NCI-H1436 (cell line): ENCODE data around the gene FRMPD4.

Experiments
- DNase-seq: peaks from one replicate; lab custom pipeline; 2025; lab: John Stamatoyannopoulos, UW

The FRMPD4 gene

DNA sequence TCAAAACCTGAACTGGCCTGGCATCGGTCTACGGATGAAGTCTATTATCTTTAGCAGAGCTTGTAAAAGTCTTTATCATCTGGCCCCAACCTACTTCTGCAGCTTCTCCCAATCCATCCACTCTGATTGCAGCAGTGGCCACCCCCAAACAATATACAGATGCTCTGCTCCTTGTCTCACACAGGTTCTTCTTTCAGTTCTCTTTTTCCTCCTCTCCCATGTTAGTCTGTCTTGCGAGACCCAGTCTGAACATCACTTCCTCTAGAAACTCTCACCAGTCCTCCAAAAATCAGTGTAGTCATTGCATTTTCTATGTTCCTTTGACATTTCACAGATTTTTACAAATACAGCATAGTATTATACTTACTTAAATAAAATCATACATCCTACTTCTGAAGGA is 163.0 kb downstream of the FRMPD4 start:
- no peak for DNase-seq

DNA sequence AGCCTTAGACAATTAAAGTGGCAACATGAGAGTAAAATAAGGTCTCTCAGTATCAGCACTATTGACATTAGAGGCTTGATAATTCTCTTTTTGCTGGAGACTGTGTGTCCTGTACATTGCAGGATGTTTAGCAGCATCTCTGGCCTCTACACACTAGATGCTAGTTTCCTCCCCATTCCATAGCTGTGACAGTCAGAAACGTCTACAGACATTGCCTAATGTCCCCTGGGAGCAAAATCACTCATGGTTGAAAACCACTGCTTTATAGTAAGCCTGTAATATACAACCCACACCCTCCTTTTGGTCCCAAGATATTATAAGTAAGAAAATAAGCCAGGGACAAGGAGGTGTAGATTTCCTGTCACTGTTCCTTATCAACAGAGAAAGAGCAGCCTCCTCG is 166.0 kb downstream of the FRMPD4 start:
- DNase-seq, result no peak

DNA sequence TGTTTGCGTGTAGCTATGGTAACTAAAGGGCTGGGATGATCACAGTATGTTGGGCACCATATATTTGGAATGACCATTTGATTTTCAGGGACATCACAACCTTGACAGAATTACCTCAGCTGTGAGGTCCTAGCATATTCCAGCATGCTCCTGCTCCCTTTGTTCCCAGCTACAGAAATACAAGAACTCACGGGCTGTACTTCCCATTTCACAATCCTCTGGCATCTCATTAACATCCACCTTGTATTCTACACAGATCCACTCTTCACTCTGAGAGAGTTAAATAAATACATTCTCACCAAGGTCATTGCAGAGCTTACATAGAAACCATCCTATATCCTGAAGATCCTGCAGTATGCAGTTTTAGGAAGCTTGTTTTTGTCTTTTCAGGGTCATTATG is 169.7 kb downstream of the FRMPD4 start:
- DNase-seq, result no peak

DNA sequence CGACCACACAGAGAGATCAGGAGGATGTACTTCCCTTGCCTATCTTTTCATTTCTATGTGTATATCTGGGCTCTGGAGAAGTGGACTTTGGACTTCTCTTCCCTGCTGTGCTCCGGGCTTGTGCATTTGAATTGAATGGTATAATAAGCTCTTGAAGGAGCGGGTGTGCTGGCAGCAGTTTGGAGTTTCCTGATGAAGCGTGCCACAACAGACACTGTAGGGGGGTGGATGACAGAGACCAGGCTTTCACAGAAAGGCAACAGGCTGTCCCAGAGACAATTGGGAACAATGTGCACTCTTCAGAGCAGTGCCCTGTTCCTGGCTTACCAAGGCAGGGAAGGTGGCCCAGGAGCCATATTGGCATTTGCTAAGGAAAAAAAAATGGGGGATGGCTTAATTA is 170.1 kb downstream of the FRMPD4 start:
- no peak for DNase-seq

DNA sequence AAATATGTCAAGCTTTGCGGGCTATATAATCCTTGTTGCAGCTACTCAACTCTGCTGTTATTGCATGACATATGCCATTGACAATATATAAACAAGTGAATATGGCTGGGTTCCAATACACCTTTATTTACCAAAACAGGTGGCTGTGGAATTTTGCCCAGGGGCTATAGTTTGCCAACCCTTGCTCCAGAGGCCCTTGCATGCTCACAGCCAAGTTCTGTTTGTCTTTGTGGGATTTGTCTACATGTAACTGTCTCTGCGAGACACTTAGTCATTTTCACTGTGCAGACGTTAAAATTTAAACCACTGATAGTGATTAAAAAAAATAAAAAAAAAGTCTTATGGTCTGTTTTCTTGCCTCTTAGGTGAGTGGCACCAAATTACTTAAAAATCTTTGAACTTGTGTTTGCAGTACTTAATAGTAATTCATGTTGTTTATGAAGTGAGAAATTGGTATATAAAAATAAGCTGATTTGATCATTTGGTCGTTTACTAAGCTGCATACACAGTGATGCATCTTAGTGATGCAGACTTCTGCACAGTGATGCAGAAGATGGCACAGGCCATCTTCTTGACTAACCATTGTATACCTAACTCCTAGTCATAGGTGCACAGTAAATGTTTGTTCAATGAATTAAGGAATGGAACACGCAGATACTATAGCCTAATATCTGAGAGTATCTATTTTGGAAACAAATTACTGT is 170.9 kb downstream of the FRMPD4 start:
- no peak for DNase-seq

DNA sequence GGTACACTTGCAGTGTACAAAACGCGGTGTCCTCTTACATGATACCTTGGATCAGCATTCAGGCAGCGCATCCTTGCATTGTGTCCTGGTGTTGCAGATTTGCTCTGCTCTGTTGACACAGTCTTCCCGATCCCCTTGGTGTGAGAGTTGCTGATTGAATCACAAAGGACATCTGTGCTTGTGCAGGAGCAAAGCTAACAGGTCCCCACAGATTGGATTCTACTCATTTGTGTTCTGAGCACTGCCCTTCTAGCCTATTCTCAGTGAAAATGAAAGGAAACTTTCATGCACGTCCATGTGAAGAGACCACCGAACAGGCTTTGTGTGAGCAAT is 171.4 kb downstream of the FRMPD4 start:
- no peak for DNase-seq

DNA sequence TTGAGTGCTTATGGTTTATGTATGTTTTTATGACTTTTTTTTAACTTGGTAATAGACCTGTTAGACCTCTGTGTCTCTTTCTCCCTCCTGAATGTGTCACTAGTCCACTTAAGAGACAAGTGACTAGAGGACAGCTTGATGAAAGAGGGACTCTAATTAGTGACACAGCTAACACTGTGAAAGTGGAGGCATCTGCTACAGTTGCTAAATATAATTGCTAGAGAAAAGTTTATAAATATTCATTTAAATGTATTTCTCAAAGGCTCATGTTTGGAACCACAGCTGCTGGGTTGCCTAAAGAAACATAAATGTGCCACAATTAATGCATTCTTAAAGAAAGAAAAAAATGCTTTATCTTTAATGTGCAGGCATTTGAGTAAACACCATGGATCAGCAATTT is 176.4 kb downstream of the FRMPD4 start:
- DNase-seq, result no peak

DNA sequence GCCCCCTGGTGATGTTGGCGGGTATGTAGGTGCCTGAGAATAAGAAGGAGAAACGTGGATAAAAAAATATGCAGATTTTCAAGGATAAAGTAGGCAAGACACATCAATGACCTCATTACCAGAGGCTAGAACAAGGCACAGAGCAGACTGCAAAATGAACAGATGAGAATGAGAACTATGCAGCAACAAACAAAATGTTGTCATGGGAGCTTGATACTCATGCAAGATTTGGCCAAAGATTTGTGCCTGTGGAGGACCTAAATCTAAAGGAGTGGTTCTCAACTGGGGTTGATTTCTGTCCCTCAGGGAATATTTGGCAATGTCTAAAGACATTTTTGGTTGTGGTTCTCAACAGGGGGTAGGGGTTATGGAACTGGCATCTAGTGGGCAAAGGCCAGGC is 177.3 kb downstream of the FRMPD4 start:
- no peak for DNase-seq

DNA sequence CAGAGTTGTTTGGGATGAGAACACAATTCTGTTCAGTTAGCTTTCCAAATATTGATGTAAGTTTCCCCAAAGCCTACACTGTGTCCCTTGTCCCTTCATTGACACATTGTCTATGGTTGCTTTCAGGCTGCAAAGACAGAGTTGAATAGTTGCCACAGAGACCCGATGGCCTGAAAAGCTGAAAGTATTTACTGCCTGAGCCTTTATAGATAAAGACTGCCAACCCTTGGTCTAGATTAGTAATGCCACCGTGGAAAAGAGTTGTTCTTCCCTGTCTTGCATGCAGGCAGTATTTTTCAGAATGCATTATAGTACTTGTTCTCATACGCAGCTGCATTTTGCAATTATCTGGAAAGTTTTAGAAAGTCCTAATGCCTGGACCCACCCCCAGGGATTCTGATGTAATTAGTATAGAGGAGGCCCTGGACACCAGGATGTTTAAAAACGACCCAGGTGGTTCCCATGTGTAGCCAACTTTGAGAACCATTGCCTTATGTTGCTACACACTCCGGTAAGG is 180.8 kb downstream of the FRMPD4 start:
- no peak for DNase-seq

DNA sequence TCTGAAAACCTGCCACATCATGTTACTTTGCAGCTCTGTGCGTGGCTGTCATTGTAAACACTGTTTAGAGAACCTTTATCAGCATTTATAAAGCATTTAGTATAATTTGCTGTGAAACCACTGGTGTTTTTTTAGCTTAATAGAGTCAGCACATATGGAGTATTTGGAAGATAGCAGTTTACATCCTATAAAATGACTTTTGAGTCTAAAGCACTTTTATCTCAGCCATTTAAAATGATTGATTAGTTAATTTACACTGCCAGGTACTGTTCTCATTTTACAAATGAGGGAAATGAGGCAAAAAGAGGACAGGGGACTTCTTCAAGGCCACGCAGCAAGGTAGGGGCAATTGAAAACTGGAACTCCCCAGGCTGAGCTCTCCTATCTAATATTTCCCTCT is 181.7 kb downstream of the FRMPD4 start:
- no peak for DNase-seq

DNA sequence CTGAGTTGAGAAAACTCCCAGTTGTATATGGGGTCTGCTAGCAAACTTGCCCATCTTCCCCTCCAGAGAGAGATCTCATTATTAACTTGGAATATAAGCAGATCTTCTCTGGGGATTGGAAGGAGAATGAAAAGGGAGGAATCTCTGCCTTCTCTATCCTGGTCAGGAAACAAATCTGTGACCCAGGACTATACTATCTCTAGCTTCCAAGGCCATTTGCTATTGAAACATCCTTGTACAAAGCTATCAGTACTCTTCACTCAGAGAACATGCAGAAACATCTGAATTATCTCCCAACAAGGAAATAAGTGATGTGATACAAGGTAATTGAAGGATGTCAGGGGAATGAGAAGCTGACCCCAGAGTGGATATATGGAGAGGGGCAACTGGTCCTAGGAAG is 183.8 kb downstream of the FRMPD4 start:
- DNase-seq, result no peak

DNA sequence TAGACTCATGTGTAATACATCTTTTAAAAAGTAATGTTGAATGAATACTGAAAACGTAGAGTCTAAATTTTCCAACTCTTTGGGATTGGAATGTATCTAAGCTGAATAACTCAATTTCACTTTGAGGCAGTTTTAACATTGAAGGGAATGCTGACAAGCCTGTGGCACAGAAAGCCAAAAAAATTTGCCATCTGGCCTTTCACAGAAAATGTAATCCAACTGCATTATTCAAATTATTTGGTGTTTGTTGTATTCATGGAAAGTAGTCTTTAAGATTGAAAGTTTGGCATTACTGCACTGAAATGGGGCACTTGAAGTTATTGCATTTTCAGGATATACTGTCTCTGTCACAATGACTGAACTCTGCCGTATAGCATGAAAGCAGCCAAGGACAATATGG is 186.9 kb downstream of the FRMPD4 start:
- DNase-seq, result no peak

DNA sequence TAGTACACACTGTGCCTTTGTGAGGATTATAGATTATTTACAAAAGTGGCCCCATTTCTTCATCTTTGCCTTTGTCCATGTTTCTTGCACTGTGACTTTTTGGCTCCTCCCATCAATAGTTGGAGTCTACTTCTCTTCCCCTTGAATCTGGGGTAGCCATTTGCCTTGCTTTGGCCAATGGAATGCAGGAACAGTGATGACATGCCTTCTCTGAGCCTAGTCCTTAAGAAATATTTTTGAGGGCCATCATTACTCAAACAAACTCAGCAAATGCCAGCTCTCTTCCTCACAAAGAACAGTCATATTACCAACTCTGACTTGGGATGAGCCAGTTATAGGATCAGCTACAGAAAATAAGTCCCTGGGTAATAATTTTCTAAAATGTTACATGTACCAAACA is 189.6 kb downstream of the FRMPD4 start:
- no peak for DNase-seq

DNA sequence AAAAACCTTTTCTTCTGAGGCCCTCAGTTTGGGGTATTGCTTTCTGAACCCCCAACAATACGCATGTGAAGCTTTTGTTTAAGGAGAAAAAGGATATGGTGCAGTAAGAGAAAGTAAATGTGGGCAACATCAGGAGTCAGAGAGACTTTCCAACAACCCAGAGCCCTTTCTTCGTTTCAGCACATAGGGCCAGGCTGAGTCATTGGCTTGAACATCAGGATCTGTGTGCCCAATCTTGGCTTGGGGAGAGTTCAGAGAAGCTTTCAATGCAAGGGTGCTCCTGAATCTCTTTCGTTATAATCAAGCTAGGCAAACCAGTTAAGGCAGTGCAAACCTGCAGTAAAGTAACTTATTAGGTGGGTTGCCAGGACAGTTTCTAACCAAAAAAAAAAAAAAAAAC is 191.2 kb downstream of the FRMPD4 start:
- DNase-seq, result no peak

DNA sequence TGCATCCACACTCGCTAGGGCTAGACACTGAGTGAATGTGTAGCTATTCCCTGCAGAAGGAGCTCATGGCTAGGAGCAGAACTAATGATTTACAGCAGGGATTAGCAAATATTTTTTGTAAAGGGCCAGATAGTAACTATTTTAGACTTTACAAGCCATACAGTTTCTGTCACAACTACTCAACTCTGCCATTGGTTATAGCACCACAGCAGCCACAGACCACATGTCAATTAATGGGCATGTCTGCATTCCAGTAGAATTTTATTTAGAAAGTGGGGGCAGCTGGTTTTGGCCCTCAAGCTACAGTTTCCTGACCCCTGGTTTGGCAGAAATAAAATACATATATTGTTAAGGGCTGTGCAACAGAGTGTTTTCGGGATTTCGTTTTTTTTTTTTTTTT is 192.6 kb downstream of the FRMPD4 start:
- DNase-seq, result no peak

DNA sequence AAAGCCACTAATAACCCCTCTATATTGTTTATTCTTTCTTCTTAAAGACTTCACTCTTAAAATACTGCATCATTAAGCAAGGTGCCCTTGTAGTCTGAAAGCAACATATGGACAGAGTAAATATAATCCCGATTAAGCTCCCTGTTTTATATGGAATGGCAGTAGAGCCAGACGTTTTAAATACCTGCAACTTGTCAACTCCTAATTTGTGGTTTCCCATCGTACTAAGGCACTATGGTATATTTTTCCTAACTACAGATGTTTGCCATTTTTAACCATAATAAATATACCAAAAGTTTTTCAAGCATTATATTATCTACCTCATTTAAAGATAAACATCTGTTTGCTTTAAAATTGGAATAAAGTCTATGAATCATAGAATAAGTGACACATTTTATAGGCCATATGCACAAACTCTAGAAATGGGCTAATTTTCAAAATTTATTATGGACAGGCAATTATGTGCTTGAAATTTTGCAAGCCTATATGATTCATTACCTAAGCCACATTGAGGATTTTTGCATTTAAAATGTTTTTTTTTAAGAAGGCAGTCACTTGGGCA is 194.6 kb downstream of the FRMPD4 start:
- DNase-seq, result no peak

DNA sequence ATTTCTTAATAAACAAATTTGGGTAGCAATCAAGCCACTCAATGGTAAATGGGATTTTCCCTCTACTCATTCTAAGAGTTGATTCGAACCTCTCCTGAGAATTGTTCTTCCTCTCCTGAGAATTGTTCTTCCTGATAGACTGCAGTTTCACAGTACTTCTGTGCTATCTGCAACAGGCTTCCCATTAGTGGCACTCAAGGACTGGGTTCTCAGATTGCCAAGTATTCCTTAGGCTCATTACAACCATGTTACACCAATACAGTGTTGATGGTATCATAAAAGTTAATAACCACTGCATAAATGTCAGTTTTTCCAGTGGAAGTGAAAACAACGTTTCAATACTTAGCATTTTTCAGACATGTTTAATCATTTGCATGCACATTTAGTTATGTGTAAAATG is 201.6 kb downstream of the FRMPD4 start:
- DNase-seq, result no peak

DNA sequence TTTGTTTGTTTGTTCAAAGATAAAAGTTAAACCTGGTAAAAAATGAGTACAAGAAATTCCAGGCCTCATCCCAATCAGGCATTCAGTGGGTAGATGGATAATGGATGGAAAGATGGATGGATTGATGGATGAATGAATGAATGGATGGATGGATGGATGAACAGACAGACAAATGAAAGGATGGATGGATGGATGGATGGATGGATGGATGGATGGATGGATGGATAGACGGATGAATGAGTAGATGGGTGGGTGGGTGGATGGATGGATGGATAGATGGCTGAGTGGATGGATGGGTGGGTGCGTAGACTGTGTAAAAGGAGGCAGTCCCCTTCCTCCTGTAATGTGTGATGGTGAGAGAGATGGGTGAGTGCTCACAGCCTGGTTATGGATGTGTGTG is 206.7 kb downstream of the FRMPD4 start:
- DNase-seq, result no peak

DNA sequence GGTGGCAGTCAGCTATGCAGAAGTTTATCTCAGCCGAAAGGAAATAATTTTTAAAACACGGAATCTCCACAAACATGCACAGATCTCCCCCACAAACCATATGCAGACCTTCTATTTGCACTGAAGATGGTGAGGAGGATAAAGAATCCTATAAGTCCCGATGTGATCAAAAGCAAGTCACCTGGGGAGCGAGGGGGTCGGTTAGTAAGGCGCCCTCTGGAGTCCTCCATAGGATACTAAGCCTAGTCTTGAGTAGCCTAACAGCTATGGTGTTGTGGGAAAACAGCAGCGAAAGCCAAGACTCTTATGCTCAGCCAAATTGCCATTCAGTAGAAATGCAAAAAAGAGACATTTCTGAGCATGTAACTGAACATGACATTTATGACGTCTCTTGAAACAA is 210.9 kb downstream of the FRMPD4 start:
- DNase-seq, result no peak

DNA sequence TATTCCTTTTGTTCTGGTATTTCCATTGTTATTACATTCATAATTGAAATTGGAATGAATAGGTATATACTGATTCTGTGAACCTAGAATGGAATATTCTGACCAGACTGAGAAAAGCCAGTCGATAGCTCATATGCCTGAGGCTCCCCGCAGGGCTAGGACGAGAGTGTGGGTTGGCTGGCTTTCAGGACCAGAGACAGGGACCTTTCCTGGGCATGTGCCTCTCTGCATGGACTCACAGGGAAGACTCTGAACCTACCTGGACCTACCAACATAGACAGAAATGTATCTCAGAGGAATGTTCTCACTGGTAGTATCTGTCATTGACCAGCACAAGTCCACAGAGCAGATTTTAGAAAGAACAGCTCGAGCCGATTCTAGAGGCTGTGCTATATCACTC is 214.6 kb downstream of the FRMPD4 start:
- DNase-seq, result no peak

DNA sequence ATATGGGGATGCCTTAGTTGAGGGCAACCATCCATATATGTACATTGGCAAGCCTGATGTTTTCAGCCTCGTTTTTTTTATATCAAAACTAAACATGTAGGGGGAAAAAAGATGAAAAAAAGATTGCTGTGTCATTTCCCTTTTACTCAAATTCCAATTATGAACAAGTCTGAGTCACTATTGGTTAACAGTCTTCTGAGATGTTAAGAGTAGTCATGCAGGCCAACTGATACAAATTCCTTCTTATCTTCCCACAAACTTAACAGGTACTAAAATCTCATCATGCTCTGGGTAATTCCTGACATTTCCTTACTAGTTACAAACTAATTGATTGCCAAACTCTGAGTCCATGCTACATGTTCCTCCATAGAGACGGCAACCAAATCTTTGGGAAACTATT is 222.1 kb downstream of the FRMPD4 start:
- no peak for DNase-seq

DNA sequence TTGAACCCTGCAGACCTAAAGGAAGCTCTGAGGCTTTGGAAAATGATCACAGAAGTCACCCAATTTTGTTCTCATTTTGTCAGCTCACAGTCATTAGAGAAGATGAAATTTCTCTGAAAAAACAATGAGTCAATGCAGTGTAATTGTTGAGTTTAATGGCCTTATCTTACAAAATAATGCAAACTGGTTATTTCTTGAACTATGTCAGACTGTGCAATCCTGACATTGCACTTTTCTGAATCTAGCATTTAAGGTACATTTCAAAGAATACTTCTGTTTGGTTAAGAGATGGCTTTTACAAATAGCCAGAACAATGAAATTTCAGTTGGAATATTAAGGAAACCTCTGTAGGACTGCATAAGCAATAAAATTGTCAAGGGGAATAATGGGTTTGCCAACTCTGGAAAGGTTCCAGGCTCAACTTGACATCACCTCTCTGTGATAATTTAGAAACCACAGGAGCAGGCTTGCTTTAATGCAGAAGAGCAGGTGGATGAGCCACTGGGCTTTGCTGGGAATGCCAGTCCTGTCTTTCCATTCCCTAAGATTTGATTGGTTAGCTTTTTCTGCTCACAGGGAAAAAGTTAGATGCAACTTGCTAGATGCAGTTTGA is 222.8 kb downstream of the FRMPD4 start:
- no peak for DNase-seq

DNA sequence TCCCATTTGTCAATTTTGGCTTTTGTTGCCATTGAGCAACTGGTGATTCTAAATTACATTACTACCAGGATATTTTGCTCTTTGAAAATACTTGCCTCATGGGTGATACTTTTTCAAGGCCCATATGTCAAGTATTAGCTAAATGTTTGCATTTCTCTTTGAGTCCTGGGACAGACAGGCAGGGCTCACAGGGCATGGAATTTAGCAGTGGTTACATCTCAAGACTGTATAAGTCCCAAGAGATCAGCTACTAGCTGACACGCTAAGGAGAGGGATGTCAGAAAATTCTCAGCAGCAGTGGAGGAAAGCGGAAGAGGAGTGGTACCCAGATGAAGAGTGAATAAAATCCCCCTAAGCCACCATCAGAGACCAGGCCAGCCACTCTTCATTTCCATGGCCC is 224.9 kb downstream of the FRMPD4 start:
- no peak for DNase-seq

DNA sequence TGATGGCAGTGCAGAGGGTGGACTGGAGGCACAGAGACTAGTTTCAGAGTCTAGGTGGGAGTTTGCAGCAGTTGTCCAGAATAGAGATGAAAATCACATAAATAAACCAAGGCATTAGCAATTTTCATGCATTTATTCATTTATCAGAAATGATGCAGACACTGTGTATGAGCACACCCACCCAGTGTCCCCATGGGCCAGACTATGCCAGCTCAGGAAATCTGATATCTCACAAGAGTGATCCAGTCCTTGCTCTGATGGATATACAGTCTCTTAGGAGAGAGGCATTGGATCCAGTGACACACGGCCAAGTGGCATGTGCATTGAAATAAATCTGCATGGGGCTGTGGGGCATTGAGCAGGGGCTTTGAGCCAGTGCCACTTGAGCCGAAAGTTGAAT is 228.2 kb downstream of the FRMPD4 start:
- no peak for DNase-seq
